Endothelial cell of hepatic sinusoid (primary cell): ENCODE results near the gene PCSK6.

ENCODE experiments used
- in situ Hi-C: cut with HindIII; loops from 2 replicates; pipeline ENCODE4 v1.10.0; 2017; ENCODE audit warnings: low sequenced_read_pairs

The PCSK6 gene

DNA sequence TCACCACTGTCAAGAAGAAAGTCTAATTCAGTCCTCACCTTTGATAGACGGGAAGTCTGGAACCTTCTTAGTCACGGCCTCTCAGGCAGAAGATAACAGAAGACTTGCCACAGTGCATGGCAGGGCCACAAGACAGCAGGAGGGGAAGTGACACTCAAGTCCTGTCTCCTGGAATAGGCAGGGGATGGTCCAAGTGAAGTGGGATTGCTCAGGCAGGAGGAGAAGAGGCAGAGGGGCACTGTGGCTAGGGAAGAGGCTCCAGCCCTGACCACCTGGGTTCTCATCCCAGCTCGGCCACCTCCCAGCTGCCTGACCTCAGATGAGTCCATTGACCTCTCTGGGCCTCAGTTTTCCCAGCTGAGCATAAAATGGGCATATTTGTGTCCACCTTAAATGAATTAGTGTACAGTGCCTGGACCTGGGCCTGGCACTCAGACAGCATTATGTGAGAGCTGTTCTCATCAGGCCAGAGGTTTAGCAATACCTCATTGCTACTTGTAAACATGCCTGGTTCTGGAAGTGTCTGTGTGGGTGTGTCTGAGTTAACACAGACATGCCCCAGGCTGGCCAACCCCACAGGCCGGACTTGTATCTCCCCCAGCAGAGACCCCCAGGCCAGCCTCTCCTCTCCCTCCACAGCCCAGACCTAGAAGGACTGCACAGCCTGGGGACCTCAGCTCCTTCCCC lies 11.5 kb upstream of the PCSK6 start:
- in situ Hi-C loops: no loop called here

DNA sequence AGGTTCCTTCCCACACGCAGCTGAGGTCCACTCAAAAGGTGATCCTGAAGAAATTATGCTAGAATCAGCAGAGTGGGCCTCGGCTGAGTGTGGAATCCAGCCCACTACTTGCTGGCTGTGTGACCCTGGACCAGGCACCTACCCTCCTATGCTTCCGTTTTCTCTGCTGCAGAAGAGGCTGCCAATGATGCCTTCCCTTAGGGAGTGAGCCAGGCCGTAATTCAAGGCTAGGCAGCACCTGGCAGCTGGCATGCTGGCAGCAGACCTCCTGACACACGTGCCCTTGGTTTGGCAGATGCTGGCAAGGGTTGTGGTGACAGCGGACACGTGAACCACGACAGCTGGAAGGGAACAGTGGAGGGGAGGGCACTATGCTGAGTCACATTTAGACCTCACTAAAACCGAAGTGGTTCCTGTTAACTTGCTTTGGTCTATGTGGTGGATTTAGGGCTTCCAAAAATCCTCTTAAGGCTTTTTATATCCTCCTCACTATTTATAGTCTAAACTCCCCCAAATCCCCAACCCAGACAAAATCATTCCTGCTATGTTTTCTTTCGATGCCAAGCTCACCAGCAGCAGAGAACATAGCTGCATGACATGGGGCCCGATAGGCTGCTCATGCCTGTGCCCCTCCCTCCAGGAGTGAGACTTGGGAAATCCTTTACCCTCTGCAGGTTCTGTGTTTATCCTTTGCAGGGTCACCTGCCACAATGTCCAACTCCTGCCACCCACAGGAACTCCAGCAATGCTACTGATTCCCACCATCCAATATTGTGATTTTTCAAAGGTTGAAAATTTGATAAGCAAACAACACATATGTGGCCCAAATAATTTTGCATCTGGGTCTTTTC lies 10.6 kb upstream of the PCSK6 start:
- in situ Hi-C loops: no loop called here

DNA sequence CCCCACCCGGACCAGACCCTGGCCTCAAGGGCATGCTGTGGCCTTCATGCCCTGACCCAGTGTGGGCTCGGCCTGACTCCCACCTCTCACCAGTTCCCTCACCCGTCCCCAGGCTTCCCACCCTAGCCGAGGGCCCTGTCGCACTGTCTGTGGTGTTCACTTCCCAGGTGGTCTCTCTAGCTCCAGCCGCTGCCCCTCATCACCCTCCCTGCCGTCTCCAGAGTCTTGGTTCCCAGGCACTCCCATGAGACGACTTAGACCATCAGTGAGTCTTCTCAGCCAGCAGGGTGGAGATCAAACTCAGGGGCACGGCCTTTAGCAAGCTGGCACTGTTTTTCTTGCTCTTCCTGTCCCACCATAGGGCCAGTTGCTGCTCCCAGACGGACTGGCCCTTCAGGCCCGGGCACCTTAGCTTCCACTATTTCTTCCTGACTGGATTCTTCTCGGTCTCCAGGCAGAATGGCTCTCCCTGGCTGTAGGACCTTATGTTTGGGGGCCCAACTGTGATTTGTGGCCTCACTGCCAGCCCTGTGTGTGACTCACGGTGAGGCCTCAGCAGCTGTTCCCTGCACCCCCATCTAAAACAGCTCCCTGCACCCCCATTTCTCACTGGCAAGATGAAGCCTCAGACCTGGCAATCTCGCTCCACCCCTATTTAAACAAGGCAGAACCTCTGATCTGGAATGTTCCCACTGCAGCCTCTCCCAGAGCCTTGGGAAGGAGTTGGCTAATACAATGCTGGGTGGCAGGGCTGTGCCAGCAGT lies 9.4 kb upstream of the PCSK6 start:
- in situ Hi-C loops: no loop called here

DNA sequence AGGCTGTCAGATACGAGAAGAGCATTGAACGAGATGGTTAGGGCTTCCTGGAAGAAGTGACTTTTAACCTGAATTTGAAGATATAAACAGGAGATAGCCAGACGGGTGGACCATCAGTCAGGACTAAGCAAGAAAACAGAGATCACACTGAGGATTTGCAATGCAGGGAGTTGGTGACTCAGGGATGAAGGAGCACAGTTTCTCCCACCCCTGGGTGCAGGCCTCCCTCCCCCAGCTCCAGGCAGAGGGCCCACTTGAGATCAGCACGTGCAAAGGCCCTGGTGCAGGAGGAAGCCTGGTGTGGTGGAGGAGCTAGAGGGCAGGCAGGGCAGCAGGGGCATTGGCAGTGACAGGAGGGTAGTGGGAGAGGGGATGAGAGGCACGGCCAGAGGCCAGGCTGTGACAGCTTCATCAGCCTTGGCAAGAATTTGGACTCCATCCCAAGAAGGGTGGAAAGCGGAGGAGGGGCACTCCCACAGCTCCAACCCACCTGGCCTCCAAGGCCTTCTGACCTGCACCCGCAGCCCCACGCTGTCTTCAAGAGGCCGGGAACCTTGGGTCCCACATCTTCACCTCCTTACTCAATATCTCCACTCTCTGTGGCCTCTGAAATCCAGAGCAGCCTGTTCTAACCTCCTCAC lies 8.7 kb upstream of the PCSK6 start:
- in situ Hi-C loops: no loop called here

DNA sequence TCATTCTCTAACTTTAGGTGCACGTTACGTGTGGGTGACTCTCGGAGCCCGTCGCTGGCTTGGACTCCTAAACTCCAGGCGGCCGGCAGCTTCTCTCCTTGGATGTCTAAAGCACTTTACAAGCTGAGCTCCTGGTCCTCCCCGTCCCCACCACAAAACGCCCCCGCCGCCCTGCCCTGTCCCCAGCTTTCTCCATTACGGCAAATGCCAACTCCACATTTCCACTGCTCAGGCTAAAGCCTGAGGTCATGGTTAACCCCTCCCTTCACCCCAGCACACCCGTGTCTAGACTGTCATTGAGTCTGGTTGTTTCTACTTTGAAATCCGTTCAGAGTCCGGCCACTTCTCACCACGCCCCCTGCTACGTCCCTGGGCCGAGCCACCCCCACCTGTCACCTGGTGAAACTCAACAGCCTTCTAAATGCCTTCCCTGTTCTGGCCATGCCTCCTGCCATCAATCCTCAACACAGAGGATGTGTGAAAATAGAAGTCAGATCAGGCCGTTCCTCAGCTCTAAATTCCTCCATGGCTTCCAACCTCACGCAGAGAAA lies 8.1 kb upstream of the PCSK6 start:
- in situ Hi-C loops: no loop called here

DNA sequence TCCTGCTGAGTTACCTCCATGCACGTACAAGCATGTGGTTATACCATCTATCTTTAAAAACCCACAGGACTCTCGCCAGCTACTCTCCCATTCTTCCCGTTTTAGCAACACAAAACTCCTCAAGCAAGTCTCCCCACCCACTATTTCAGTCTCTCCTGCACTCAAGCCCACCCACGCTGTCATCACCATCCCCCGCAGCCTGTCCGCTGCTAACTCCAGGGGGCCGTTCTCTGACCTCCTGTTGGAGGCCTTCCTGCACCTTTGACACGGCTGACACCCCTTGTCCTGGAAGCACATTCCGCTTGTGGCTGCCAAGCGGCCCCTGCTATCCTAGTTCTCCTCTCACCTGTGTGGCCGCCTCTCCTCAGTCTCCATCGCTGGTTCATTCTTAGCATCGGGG lies 7.5 kb upstream of the PCSK6 start:
- in situ Hi-C loops: no loop called here

DNA sequence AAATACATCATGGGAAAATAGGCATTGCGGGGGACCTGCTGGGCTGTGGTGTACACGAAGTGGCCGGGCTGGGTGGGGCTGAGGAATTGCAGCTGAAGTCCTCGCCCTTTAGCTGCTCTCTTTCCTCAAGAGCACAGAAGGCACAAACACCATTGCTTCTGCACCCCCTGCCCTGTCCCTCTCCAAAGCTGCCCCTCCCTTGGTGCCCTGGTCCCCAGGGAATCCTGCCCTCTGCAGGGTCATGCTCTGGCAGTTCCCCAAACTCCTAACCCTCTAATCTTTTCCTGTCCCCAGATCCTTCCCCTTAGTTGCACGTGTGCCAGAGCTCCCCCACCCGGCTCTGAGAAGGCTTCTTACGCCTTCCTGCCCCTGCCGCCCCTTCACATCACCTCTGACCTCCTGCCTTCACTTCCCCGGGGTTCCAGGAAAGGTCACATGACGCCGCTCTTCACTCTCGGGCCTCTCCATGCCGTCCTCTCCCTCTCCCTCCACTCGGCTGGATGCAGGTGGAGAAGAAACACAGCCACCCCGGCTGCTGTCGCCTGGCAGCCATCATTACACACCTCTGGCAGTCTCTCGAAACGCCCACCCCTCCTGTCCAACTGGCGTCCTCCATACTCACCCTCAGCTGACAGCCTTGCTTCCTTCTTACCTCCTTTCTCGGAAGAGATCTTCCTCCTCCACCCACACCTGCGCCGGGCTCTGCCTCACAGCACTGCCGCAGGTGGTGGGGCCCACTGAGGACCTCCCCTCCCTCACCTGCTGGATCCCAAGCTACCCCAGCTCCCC lies 6.9 kb upstream of the PCSK6 start:
- in situ Hi-C loops: no loop called here

DNA sequence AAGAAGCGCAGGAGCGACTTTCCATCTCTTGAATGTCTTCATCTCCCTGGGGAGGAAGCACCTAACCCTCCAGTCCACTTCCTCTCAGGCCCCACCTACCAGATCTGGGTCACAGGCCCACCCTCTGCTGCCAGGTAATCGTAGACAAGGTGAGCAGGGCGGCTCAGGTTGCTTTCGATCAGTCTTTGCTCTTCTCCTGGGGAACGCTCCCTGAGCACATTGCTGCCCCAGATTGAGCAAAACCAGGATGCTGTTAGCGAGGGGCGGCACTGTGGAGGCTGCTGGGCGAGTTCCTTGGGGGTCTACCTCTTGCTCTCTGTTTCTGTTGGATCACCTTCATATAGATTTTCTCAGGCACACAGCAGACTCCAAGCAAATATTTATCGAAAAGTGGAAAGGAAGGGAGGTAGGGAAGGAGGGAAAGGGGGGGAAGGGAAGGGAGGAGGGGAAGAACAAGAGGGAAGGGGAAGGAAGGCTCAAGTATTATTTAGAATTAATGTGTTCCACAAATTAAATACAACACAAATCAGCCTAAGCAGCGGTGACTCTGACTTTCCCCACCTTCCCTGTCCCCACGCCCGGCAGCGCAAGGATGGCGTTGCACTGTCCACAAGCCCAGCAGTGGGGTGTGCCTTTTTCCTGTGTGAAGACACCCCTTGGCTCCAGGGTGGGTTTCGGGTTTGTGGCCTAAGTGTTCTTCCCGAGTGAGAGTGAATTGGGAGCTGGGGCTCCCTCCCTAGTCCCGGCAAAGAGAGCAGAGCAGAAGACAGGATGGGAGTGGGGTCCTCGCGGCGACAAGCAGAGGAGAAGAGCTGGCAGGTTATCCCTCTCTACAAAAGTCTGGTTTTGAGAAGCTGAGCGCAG lies 6.1 kb upstream of the PCSK6 start:
- in situ Hi-C loops: no loop called here

DNA sequence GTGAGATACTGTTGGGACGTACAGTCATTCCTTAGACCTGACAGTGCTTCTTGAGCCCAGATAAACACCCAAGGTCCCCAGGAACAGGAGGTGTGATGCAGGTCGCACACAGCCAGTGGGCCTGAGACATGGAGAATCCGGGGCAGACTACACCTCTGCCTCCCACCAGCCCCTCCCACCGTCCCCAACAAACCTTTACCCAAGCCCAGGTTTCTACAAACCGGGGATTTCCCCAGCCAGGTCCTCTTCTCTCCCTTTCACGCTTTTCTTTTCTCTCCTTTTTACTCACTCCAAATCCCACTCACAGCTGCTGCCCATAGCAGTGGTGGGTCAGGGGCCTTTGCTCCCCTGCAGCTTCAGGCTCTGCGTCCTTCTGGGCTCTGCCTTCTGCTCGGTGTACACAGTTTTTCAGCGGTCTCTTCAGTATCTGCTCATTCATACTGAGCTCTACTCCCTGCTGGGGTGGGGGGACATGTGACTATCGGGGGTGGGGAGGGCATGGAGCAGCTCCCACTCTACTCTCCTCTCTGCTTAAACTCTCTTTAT lies 4.8 kb upstream of the PCSK6 start:
- in situ Hi-C loops: no loop called here

DNA sequence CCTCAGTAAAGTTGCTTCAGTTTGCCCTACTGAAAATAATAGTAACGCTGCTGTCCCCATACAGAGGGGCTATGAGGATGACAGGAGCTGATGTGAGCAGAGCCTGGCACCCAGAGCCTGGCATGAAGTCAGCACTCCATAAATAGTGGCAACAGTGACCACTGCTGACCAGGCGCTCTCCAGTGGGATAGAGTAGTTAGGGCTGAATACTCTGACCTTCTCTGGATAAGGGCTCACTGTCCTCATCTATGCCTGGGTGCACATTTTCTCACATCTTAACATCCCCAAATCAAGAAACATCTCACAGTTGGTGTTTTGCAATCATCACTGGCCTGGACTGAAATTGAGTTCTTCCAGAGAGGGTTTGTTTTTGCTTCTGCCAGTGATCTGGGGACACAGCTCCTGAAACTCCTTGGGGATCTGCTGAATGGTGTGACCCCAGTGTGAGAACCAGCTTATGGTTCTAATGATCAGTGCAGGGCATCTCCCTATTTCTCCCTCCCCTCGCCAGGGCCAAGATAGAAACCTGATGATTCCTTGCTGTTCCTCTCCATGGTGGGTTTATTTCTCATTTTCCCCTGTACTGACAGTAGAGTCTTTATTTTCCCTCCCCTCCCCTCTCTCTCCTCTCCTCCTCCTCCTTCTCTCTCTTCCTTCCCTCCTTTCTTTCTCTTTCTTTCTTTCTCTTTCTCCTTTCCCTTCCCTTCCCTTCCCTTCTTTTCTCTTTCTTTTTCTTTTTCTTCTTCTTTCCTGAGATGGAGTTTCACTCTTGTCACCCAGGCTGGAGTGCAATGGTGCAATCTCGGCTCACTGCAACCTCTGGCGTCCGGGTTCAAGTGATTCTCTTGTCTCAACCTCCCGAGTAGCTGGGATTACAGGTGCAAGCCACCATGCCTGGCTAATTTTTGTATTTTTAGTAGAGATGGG lies 3.5 kb upstream of the PCSK6 start:
- in situ Hi-C loops: no loop called here

DNA sequence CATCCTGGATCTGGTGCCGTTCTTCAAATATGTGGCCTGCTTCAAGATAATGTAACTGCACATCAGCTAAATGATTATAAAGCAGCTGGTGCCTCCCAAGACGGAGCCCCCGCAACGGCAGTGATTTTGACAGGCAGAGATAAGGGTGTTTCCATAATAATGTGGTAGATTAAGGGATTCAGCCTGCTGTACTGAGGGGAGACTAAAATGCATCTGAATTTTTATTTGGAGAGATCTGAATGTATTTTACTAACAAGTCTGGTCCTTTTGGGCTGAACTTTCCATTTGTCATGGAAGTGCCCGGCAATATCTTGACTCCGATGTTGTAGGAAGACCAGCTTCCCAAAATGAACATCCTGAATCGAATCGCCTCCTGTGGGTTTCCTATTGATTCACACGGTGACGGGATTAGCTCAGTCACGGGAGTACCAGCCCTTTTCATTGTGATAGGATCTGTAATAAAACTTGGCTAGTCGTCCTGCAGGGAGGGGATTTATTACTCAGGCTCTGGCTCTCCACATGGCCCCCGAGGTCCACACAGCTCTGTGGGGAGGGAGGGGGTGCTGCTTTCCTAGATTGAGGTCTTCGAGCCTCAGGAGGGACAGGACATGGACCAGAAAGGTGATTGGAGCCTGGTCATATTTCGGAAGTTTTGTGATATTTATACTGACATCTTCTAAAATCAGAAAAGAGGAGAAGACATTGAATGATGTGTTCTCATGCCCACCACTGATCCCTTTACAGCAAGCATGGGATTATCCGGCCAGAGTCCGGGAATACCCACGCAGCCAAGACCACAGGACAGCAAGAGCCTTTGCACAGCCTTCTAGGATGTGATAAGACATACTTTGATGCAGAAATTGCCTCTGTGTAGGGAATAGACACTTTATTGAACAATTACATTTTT lies 2.5 kb upstream of the PCSK6 start:
- in situ Hi-C loops: no loop called here

DNA sequence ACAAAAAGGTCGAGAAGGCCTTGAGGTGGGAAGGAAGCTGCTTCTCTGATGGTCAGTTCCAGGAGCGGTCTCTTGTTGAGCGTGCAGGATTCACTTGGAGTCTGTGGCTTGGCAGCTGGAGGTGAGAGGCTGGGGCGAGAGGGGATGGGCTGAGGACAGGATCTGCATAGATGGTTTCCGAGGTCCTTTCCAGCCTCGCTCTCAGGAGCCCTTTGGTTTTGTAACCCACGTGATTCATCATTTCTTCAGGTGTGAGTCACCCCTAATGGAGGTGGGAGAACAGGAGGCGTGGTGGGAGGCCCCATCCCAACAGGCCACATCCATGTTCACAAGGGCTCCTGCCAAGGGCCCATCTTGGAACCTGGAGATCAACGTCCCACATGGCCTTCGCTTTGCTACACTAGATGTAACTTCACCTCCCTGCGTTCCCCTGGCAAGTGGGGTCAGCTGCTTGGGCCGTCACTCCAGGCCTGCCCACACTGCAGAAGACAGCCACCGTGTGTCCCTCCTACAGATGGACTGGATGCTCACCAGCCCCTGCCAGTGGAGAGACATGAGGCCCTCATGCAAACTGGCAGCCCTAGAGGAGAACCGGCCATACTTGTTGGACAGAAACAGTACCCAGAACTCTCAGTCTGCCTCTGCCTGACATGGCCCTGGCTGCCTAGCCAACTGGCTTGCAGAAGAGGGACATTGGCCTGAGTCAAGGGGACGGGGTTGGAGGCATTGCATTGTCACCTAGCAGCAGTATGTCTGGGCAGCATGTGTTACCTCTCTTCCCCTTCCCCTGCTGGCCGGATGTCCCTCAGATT lies 1.6 kb upstream of the PCSK6 start:
- in situ Hi-C loops: no loop called here

DNA sequence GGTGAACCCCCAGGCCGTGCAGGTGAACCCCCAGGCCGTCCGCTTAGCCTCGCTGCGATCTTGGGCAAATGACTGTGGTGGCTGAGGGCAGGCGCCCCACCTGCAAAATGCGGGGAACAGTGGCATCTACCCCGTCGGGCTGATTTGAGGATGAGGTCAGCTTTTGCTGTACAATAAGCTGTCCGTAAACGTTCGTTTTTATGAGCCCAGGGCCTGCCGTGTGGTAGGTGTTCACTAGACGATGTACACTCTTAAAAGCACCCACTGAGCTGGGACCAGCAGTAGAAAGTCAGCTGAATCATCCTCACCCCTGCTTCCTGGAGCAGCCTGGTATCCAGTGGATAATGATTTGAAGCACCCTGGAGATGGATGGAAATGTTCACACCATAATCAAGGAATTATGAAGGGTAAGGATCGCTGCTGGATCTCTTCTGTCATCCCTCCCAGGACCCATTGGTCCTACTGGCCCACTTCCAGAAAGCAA lies 943 bp upstream of the PCSK6 start:
- in situ Hi-C loops: no loop called here

DNA sequence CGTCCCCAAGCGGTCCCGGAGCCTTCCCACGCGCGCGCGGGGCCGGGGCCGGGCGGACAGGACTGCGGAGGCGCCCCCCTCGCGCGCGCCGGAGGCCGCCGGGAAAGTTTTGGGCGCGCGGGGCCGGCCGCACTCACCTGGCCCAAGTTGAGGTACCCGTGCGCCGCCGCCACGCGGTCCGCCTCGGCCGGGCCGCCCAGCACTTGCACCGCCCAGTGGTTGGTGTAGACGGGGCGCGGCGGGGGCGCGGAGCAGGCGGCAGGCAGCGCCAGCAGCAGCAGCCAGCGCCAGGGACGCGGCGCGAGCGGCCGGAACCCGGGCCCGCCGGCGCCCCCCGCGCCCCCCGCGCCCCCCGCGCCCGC lies 289 bp downstream of the PCSK6 start:
- in situ Hi-C loops: no loop called here

DNA sequence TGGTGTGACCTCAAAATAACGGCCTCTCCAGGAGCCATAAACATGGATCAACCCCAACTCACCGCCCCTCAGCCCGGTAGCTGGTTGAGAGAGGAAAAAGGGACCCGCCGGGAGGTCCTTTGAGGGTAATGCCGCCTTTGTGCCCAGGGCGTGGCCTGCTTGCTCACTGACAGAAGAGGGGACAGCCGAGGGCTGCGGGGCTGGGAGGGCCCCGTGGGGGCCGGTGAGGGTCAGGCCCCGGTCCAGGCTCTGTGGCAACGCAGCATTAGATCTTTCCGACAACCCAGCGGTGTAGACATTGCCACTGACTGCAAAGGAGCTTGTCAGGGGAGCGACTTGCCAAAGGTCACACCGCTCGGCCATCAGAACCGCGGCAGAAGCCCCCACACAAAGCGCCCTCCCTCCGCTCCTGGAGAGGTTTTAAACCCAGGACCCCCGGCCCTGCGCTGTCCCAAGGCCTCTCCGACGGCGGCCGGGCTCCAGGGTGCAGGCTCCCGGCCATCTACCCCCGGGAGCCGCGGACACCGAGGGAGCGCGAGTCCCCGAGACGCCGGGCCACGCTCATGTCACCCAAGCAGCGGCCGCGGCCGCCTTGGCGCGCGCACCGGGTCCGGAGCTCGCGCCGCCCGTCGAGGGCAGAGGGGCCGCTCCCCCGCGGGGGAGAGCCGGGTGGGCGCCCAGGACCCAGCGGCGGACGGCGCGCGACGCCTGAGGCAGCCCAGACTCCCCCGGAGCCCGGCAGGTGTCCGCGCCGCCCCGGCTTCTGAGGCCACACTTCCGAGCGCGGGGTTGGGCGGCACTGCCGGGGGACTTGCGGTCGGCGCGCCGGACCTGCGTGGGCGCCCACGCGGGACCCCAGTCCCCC lies 975 bp downstream of the PCSK6 start:
- in situ Hi-C loops: no loop called here
